ENCODE data around the gene CELF4.

The CELF4 gene

DNA sequence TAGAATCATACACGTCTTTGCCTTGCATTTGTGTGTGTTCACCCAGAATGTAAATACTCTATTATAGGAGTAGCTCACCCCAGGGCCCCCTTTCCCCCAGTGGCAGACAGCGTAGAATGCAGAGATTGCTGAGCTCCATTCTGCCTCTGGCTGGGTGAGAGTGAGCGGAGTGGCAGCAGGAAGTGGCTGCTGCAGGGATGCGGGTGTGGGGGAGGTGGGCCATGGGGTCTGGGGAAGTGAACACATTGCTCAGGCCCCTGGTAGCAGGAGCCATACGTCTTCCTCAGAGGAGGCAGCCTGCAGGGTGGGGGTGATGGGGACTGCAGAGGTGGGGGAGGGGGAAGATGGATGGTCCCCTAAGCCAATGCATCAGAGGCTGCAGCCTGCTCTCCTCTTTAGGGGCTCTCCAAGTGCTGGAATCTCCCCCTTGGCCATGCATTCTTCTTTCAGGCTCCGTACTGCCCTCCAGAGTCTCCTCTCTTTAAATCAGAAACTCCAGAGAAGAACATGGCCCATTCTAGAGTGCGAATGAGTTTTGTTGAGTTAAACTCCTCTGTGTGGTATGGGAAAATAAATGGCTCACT, 72.2 kb downstream of the CELF4 start:
- no peak for DNase-seq (ENCODE audit: low spot score)

DNA sequence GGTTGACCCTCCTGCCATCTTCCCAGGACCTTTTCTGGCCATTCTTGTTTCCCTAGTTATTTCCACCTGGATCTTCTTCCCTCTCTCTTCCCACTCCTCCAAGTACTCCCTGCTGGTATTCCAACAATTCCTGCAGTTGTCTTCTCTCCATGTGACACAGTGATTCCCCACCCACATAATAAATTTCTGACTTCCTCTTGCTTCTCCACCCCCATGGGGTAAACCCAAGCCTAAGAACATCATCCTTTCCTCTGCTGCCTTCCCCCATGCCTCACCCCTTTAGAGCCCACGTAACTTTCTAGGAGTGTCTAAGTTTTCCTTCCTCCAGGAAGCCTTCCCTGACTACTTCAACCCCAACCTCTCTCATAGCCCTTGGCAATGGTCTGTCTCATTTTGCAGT, 72.6 kb downstream of the CELF4 start:
- DNase-seq (ENCODE audit: low spot score): no peak

DNA sequence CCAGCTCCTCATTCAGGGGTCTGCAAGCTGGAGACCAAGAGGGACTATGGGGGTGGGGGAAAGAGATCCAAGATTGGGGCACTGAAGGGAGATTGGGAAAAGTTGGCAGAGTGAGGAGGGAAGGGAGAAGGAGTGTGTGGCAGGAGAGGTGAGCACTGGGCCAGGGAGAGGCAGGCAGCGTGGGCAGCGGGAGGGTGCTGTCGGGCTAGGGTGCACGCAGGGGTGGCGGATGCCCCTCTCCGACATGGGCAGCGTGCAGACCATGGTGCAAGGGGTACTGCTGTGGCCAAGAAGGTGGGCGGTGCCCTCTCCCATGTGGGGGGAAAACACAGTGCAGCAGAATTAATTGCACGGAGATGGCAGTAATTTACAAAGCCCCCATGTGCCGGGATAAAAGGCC, 74.1 kb downstream of the CELF4 start:
- no peak for DNase-seq (ENCODE audit: low spot score)

DNA sequence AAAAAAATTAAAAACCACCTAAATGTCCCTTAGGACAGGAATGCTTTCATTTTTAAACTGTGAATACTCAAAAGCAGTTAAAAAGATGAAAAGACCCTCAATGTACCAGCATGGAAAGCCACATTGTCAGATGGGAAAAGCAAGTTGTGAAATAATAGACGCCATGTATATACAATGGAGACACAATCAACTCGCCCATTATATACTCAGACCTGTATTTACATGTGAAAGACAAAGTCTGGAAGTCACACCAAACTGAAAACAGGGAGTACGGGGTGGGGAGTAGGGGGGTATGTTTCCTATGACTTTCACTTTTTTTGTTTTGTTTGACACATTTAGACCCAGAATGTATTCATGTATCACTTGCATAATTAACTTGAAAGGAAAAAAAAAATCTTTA, 75.6 kb downstream of the CELF4 start:
- DNase-seq (ENCODE audit: low spot score): no peak

DNA sequence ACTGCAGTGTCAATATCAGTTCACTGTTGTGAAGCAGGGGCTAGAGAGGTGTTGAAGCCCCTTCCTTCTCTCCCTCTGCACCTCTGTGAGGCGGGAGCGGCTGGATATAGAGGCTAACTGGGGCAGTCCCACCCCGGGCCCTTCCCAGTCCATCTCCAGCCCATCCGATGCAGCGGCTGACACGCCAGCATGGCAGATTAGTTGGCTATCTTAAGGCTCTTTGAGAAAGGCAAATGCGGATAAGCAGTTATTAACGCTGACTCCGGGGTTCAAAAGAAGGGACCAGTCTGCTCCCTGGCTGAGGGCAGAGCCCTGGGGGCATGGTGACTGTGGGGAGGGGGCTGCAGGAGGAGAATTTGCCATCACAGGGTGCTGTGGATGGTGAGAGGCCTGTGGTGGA, 76.6 kb downstream of the CELF4 start:
- no peak for DNase-seq (ENCODE audit: low spot score)

DNA sequence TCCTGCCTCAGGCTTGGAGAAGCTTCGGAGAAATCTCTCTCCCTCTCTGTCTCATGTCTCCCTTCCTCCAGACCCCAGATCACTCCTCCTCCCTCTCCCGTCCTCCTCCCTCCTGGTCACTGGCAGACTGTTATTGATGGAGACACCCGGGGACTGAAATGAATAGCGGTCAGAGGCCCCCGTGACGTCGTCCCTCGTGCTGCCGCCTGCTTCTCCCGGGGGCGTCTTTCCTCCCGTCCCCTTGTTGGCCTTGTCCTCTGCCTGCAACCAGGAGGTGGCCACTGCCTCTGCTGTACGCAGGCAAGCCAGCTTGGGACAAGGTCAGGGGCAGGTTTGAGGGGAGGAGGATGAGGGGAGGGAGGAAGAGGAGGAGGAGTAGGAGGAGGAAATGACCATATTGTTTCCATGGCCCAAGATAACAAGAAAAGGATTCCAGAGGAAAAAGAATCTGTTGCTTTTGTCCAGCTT, 78.2 kb downstream of the CELF4 start:
- DNase-seq (ENCODE audit: low spot score): no peak

DNA sequence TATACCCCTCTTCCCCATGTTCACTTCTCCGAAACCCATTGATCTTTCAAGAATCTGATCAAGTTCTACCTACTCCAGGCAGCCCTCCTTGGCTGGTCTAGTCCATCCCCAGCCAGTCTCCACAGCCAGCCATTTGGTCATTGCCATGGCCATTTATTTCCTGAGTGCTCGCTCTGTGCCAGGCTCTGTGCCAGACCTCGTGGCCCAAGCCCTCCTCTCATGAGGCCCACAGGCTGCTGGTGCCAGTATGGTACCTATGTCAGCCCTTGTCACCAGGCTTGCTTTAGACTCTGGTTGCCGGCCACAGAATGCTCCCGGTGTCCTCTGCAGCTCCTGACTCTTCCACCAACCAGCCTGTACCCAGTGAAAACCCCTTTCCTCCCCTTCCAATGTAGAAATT, 78.8 kb downstream of the CELF4 start:
- DNase-seq (ENCODE audit: low spot score): no peak

DNA sequence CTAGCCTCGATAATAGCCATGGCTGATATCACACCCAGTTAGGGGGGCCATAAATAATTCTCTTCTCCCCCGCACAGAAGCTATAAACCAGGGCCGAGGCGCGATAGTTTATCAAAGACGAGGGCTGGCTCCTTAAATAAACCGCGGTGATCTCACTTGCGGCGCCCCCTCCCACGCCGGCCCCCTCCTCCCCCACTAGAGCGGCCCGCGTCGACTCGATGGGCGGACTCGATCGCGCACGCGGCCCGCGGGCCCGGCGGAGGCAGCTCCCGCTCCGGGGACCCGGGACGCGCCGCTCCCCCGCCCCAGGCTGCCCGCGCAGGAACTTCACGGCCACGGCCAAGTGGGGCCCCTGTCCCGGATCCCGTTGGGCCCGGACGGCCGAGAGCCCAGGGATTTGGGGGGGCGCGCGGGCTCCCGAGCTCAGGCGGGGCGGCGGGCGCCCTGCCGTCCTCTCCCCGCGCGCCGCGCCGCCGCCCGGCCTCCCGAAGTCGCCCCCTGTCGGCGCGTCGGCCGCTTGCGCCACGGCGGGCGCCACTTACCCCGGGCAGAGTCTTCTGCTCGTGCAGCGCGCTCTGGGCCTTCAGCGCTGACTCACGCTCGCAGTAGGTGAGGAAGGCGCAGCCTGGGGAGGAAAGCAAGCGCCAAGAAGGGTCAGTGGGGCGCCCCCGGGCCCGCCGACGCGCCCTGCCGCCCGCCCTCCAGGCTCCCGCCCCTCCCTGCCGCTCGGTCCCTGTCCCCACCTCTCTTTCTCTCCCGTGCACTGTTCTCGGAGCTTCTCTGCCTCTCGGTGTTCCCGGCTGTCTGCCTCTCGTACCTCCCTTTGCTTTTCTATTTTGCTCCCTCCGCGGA, 80.4 kb downstream of the CELF4 start:
- DNase-seq (ENCODE audit: low spot score): no peak

DNA sequence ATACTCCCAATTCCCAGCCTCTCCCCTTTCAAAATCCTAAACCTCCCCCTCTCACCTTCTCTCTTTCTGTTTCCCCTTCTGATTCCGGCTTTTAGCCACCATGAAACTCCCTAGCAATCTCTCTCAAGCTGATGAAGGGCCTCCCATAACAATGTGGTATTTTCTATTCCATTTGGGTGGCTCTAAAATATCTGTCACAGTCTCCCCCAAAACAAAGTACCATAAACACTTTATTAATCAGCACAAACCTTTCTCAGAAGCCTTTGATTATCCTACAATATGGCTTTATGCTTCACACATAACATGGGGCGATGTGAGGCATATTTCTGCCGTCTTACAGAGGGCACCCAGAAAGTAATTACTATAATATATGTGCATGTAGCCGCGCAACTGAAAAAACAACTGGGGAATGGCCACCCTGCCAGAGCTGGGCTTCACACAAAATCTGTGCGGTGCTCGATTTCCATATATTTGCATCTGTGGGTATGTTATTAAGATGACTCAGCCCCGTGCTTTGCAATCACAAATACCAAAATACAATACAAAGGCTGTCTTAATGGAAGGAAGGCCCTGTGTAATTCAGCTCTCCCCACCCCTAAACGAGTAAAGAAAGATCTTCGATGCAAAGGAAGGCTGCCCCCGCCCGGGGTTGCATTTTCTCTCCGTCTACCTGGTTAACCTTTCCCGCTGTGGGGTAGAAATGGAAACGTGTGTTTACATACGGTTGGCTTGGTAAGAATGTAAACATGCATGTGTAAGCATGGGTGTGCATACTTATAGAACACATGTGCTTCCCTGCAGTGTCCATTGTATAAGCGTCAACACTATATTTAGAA, 81.4 kb downstream of the CELF4 start:
- no peak for DNase-seq (ENCODE audit: low spot score)

DNA sequence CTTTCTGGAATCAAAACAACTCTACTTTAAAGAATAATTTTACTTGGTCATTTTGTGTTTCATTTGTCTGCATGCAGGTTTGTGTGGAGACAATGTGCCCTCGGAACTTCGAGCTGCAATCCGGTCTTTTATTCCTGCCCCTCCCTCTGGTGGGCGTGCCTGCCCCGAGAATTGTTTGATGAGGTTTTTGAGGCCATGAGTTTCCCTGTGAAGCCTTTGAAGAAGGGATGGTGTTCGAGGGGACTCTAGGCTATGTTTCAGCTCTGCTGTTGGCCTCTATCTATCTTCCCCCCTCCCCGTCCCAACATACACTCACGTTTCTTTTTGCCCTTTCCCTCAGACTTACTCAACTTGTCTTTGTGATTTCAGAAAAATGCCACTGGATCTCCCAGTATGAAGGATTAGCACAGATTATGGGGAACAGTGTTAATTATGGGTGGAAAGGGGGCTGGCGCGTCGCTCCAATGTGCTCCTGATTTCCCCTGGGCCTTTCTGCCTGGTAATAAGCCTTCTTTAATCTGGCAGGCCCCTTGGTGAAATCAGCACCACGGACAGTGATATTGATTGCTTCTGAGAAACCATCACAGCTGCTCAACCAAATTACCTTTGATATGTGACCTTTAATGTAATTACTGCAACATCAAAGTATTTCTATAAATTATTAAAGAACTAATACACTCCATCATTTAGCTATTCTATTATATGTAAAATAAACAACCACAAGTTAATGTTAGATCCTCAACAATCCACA, 82.2 kb downstream of the CELF4 start:
- no peak for DNase-seq (ENCODE audit: low spot score)

DNA sequence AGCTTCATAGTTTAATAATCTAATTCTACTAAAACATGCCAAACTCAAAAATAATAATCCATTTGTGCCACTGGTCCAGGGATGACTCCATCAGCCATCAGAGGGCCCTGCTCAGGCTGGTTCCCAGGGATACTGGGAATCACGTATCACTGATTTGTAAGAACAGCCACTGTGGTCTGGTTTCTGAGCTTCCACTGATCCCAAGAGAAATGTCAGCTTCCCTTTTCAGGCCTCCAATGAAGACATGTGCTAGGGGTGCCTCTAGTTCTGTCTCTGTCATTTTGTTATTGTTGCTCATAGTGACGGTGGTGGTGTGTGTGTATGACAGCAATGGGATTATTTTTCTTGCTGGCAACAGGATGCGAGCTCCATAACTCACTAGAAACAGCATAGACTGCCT, 83.2 kb downstream of the CELF4 start:
- DNase-seq (ENCODE audit: low spot score): no peak

DNA sequence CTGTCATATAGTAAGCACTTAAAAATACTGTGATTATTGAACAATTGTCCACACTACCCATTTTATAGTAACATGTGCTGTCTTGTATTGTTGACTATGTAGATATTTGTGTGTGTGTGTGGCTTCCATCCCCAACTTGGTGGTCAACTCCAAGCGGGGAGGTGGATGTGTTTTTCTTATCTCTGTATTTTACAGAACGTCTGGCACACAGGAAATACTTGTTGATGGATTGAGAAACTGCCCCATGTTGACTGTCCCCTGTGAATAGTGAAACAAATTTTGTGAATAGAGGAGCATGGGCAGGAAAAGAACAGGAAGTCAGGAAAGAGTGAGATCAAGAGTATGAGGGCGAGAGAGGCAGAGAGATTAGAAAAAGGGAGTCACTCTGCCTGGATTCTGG, 83.6 kb downstream of the CELF4 start:
- DNase-seq (ENCODE audit: low spot score): no peak

DNA sequence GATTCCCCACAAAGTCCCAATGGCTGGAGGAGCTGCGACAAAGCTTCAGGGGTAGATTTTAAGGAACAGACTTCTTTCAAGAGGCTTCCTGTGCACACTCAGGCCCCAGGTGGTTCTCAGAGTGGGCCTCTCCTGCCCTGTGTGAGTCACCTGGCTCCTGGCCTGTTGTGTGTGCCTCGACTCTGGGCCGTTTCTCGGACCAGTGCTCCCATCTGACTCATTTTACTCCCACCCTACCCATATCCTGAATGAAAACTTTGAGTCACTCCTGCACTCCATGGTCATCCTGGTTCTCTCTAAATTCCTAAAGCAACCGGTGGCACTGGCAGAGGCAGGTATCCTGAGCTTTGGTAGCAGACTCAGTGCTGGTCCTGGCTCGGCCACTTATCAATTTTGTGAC, 84.1 kb downstream of the CELF4 start:
- no peak for DNase-seq (ENCODE audit: low spot score)

DNA sequence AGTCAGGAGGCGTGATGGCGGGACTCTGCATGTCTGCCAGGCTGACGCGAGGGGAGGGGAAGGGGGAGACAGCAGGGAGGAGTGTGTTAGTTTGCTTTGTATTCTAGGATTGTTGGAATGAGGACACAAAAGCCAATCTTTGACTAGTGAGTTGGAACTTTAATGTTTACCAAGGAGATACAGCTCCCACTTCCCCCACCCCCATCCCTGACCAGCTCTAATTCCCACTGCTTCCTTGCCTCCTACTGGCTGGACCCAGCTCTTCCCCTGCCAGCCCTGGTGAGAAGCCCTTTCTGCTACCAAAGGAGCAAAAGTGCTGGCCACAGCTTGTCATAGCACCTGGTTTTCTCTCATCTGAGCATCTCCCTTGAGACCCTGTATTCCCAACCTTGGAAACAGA, 84.5 kb downstream of the CELF4 start:
- DNase-seq (ENCODE audit: low spot score): no peak

DNA sequence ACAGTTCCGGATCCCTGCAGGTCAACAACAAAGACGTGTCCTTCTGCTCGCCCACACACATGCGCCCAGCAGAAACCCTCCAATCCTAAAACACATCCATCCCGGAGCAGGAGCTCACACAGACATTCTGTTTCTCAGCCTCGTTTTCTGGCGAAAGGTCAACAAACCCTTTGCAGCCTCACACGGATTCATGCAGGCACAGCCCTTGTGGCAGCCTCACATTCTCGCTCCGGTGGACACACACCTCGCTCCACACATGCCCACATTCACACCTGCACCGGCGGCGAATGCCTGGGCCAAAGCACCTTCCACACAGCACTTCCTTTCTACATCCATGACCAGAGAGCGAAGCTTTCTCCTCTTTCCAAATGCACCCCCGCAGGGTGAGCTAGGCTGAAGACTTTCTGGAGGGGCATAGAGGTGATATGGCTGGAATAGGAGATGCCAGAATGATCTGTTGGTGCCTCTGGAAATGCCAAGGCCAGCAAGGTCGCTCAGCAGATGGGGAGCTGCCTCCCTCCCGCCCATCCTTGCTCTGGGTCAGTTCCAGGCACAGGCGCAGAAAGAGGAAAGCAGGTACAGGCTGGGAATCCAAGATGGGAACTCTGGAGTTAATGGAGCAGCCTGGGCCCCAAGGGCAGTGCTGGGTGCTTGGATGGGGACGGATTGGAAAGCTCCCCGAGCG, 88.8 kb downstream of the CELF4 start:
- DNase-seq (ENCODE audit: low spot score): no peak

DNA sequence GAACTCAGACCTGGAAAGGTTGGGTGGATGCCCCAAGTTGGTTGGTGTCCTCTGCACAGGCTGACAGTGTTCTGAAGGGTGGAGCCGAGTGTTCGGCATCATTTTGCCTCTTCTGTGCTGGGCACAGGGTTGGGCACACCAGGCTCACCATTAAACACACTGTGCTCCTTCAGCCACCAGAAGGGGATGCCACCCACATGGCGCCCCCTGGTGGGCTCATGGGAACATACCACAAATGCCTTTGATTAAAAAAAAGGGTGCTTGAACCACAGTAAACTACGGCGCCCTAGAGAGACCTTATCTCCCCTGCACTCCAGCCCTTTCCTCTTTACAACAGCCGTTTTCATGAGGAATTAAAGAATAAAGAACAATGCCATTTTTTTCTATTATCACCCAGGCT, 89.4 kb downstream of the CELF4 start:
- DNase-seq (ENCODE audit: low spot score): no peak

DNA sequence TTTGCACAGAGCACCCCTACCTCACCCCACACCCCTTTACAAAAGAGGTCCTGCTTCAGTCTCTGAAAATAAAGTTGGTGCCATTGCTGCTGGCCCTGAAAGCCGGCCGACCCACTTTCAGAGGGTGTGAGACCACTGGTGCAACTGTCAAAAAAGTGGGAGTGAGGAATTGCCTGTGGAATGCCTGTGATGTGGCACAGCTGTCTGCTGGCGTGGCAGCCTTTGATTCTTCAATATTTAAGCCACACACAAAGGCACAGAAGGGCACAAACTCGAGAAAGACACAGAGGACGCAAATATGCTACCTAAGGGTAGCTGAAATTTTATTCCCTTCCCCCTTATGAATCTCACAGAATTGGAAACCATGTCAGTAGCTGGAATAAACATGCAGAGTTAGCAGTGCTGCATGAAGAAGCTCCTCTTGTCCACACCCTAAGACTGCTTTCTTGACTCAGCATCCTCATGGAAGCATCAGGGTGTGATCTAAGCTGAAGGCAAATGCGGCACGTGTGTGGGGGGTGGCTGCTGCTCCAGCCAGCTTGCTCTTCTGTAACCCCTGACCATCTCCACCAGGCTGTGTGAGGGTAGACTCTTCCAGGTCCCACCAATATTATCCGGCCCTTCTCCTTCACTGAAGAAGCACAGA, 92.3 kb downstream of the CELF4 start:
- no peak for DNase-seq (ENCODE audit: low spot score)

DNA sequence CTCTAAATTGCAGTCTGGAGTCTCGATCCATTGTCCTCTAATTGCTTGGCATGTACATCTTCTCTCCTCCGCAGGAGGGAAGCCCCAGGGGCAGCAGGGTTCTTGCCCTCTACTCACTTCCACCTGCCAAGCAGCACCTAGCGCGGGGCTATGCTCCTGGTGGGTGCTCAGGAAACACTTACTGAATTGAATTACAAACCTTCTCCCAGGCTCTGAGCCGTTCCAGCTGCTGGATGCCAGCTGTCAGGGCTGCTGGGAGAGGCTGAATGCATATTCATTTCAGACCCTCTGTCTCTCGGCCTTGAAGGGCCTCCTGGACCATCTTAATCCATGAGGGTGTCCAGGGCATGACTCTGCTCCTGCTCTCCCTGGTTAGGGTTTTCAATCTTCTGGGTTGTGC, 94.0 kb downstream of the CELF4 start:
- no peak for DNase-seq (ENCODE audit: low spot score)

DNA sequence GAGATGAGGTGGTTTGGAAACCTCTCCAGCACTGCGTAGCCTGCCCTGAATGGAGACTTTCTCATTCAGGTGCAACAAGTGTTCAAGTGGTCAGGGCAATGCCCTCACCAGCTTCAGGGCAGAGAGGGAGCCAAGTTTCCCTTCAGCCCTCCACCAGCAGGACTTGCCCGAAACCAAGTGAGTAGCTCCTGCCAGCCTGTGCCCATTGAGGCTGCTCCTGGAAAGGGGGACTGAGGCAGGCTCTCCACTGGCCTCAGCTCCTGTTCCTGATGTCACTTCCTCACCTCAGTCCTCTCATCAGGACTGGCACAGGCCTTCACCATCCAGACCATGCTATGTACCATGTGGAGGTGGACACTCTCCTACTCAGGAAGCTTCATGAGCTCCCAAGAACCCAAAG, 94.6 kb downstream of the CELF4 start:
- DNase-seq (ENCODE audit: low spot score): no peak

DNA sequence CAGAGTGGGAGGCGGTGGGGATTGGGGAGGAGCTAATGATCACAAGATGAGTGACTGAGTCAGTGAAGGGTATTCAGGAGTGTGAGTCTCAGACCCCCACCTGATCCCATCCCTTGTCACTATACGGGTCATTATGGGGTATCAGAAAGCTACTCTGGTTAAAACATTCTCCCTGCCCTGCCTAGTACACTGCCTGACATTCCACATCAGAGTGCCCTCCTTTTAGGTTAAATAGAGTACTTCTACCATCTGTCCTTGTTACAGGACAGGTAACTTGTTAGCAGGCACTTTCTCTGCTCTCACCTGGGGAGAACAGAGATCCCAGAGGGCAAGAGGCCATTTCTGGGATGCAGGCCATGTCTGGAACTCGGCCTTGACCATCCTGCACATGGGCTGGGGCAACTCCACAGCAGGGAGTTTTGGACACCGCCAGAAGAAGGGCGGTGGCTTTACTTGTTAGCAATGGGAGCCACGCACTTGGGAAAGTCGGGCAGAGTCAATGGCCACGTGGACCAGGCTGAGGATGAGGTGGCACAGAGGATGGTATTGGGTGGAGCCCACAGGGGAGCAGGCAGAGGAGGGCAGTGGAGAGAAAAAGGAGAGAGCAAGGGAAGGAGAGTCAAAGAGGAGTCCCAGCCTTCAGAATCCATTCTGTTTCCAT, 98.5 kb downstream of the CELF4 start:
- DNase-seq (ENCODE audit: low spot score): no peak

DNA sequence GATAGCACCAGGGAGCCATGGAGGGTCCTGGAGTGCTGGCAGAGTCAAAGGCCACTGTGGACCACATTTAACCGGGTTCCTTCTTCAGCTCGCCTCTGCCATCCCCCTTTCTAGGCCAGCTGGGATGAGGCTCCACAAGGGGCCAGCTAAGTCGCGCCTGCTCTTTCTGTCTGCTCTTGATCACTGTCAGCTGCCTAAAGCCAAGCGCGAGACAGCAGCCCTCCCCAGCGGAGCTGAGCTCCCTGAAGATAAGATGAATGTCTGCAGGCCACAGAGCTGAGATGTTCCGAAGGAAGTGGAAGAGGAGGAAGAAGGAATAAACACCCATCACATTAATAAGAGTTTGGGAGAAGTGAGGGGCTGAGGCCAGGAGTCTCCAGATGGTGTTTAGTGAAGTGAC, 99.6 kb downstream of the CELF4 start:
- DNase-seq (ENCODE audit: low spot score): no peak
